ENCODE measurements around the gene OTOG.

Gene OTOG

DNA sequence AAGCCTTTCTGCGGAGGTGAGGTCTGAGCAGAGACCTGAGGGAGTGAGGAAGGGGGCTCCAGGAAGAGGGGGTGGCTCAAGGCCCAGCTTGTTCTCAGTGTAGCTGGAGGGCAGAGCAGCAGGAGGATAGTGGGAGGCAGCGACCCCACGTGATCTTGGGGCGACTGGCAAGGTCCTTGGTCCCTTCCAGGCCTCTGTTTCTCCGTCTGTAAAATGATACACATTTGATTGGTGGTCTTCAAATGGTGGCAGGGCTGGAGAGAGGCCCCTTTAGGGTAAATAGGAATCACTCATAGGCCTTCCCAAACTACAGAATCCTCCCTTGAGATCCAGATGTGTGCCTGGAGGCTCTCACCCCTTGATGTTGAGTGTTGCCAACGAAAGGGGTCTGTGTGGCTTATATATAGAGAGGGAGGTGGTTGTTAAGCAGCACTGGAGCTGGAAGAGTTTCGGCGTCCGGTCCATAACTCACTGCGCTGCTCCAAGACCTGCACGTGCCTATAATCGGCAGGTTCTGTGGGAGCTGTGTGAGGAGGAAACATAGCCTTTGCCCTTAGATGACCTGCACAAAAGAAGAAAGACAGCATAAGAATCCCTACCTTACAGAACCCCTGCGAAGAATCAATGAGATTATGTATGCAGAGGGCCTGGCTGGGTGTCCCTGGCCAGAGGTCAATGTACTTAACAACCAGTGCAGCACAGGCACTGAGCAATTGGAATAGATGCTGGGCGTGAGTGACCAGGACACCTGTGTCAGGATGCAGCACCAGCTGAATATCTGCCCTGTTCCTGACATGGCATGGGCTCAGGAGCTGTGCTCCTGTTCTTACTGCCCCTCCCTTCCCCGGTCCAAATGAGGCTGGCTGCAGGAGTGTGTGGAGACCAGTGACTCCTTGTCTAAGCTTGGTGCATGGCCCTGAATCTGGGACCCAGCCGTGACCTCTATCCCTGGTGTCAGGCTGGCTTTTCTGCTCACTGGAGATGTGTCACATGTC, 28.7 kb downstream of the OTOG start (continued):
- TF ChIP-seq ZNF629 (tag by site-specific recombination; IDR thresholded peaks at IDR 0.05) (no peak), ZNF19 (tag by site-specific recombination; IDR thresholded peaks at IDR 0.05; ENCODE audit: low read depth) (no peak), ZNF776 (tag by site-specific recombination; IDR thresholded peaks at IDR 0.05; ENCODE audit: borderline replicate concordance) (no peak), ZNF157 (tag by site-specific recombination; IDR thresholded peaks at IDR 0.05) (no peak), ZIC2 (tag by site-specific recombination; IDR thresholded peaks at IDR 0.05) (no peak), ZNF76 (tag by site-specific recombination; IDR thresholded peaks at IDR 0.05; ENCODE audit: borderline replicate concordance, low read depth) (no peak), ZNF266 (tag by site-specific recombination; IDR thresholded peaks at IDR 0.05; ENCODE audit: low read depth) (no peak), SALL2 (tag by site-specific recombination; IDR thresholded peaks at IDR 0.05; ENCODE audit: borderline replicate concordance) (no peak)

- TF ChIP-seq KLF8 (tag by site-specific recombination; IDR thresholded peaks at IDR 0.05) (no peak), ZNF248 (tag by site-specific recombination; IDR thresholded peaks at IDR 0.05) (no peak), ZBTB21 (tag by site-specific recombination; IDR thresholded peaks at IDR 0.05) (no peak), GLI2 (tag by site-specific recombination; IDR thresholded peaks at IDR 0.05; ENCODE audit: borderline replicate concordance, low read depth) (no peak), ZNF692 (tag by site-specific recombination; IDR thresholded peaks at IDR 0.05) (no peak), ZNF677 (tag by site-specific recombination; IDR thresholded peaks at IDR 0.05) (no peak), ELK4 (IDR thresholded peaks at IDR 0.05; ENCODE audit: borderline replicate concordance, low read depth, low read length) (no peak), INSM2 (tag by site-specific recombination; IDR thresholded peaks at IDR 0.05) (no peak), ZNF16 (tag by site-specific recombination; IDR thresholded peaks at IDR 0.05; ENCODE audit: low read depth) (no peak), ZFP37 (tag by site-specific recombination; IDR thresholded peaks at IDR 0.05) (no peak), RBAK (tag by site-specific recombination; IDR thresholded peaks at IDR 0.05) (no peak), ZFP3 (tag by site-specific recombination; IDR thresholded peaks at IDR 0.05; ENCODE audit: low read depth) (no peak)
- TF ChIP-seq, protein P1, sequence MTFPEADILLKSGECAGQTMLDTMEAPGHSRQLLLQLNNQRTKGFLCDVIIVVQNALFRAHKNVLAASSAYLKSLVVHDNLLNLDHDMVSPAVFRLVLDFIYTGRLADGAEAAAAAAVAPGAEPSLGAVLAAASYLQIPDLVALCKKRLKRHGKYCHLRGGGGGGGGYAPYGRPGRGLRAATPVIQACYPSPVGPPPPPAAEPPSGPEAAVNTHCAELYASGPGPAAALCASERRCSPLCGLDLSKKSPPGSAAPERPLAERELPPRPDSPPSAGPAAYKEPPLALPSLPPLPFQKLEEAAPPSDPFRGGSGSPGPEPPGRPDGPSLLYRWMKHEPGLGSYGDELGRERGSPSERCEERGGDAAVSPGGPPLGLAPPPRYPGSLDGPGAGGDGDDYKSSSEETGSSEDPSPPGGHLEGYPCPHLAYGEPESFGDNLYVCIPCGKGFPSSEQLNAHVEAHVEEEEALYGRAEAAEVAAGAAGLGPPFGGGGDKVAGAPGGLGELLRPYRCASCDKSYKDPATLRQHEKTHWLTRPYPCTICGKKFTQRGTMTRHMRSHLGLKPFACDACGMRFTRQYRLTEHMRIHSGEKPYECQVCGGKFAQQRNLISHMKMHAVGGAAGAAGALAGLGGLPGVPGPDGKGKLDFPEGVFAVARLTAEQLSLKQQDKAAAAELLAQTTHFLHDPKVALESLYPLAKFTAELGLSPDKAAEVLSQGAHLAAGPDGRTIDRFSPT (tag by site-specific recombination; IDR thresholded peaks at IDR 0.05): no peak
- Histone ChIP-seq H3K4me3 (ENCODE audit: low read depth, low read length) (no peak overlapping the region), H3K36me3 (ENCODE audit: control insufficient read depth in 2 of 2, insufficient read depth in 1 of 2, low read length in 2 of 2) (no peaks in the 10 kb centered on the region), H3K9me3 (ENCODE audit: control insufficient read depth, insufficient read depth, low read depth, low read length) (no peaks in the 10 kb centered on the region), H3K27ac (ENCODE audit: extremely low read depth, low read depth, low read length) (no peak overlapping the region), H3K4me1 (ENCODE audit: control insufficient read depth, insufficient read depth, low read length) (no peaks in the 10 kb centered on the region)
- CTCF ChIA-PET: no interaction called here
- POLR2A ChIA-PET: no interaction called here
These were observed 31.2 kb downstream of the OTOG start for GRCh38 chr11:17578296-17578695.

Data from HEK293 (cell line).